Activated naive CD8-positive, alpha-beta T cell treated with anti-CD3 and anti-CD28 coated beads, Interleukin-2, amount 50 U/mL, for 24 hours (primary cell): ENCODE results near the gene CCM2.

Experiments
- ATAC-seq: fragments of 150-1000 bp; cut with Tn5 transposase; one replicate; pipeline ENCODE4 v1.10.0; 2021
- DNase-seq: peaks from one replicate; pipeline ENCODE4 v3.0.0; 2021
- H3K27ac Mint-ChIP-seq: one replicate; pipeline ENCODE4 v1.8.0; 2021; ENCODE audit warnings: mild to moderate bottlenecking, mixed read lengths
- H3K27me3 Mint-ChIP-seq: one replicate; pipeline ENCODE4 v1.8.0; 2021; ENCODE audit warnings: mixed read lengths
- H3K36me3 Mint-ChIP-seq: one replicate; pipeline ENCODE4 v1.8.0; 2021; ENCODE audit warnings: low read depth, mixed read lengths
- H3K4me1 Mint-ChIP-seq: one replicate; pipeline ENCODE4 v1.8.0; 2021; ENCODE audit warnings: mixed read lengths
- H3K4me3 Mint-ChIP-seq: one replicate; pipeline ENCODE4 v1.8.0; 2021; ENCODE audit warnings: mild to moderate bottlenecking, moderate library complexity, mixed read lengths
- H3K9me3 Mint-ChIP-seq: one replicate; pipeline ENCODE4 v1.8.0; 2021; ENCODE audit warnings: mixed read lengths

CCM2 gene

DNA sequence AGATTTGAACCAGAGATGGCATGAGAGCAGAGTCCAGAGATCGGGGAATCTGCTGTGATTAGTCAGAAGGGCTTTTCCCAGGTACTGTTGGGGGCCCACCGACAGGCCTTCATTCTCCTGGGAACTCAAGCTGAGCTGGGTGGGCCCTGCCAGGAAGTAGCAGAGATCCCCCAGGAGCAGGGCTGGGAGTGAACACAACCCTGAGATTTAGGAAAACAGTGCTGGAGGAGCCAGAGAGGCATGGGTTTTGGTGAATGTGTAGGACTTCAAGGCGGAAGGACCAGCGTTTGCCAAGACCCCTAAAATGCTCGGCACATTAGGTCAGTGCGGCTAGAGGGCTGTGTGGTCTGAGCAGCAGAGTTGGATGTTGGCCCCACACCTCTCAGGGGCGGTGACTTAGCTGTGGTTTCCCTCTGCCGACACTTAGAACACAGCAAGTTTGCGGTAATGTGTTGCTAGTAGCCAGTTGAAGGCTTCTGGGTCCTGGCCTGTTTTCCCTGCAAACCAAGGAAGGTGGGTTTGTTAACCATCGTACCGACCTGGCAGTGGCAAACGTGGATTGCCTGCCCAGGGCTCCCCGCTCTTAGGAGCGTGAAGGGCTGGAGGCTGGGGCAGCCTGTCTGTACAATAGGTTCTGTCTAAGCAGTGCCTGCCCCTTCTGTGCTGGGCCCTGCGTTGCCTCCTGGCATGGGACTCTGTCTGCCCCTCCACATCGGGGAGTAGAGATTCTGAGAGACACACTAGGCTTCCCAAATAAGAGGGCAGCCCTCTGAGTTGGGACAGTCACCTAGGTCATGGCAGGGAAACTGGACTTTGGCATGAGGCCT is 74.7 kb downstream of the CCM2 start:
- H3K27ac Mint-ChIP-seq = no peak overlapping the region
- H3K4me3 Mint-ChIP-seq = no peak overlapping the region

DNA sequence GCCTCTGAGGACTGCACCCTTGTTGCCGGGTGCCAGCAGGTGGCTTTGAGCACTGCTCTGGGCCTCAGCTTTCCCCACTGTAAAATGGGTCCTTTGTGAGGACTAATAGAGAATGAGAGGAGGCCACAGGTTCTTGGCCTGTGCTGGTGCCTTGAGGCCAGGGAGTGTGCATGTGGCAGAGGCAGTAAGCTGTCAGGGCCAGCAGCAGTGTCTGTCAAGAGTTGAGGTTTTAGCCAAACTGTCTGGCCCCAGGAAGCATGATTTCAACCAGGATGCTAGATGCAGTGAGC is 75.3 kb downstream of the CCM2 start:
- no peak overlapping the region for H3K4me3 Mint-ChIP-seq
- no peak overlapping the region for H3K27ac Mint-ChIP-seq
- H3K27me3 Mint-ChIP-seq = no peaks in the 10 kb centered on the region
- ATAC-seq (no peak), DNase-seq (no peak)
- peaks cover 4% of the 10 kb centered on the region for H3K4me1 Mint-ChIP-seq
- H3K36me3 Mint-ChIP-seq = peaks cover 14% of the 10 kb centered on the region
- H3K9me3 Mint-ChIP-seq = no peaks in the 10 kb centered on the region

More for the DNA sequence above, 74.7 kb downstream of the CCM2 start:
- no peak for DNase-seq
- H3K4me1 Mint-ChIP-seq = peaks cover 4% of the 10 kb centered on the region
- H3K9me3 Mint-ChIP-seq = no peaks in the 10 kb centered on the region
- ATAC-seq = no peak
- peaks cover 14% of the 10 kb centered on the region for H3K36me3 Mint-ChIP-seq
- no peaks in the 10 kb centered on the region for H3K27me3 Mint-ChIP-seq

DNA sequence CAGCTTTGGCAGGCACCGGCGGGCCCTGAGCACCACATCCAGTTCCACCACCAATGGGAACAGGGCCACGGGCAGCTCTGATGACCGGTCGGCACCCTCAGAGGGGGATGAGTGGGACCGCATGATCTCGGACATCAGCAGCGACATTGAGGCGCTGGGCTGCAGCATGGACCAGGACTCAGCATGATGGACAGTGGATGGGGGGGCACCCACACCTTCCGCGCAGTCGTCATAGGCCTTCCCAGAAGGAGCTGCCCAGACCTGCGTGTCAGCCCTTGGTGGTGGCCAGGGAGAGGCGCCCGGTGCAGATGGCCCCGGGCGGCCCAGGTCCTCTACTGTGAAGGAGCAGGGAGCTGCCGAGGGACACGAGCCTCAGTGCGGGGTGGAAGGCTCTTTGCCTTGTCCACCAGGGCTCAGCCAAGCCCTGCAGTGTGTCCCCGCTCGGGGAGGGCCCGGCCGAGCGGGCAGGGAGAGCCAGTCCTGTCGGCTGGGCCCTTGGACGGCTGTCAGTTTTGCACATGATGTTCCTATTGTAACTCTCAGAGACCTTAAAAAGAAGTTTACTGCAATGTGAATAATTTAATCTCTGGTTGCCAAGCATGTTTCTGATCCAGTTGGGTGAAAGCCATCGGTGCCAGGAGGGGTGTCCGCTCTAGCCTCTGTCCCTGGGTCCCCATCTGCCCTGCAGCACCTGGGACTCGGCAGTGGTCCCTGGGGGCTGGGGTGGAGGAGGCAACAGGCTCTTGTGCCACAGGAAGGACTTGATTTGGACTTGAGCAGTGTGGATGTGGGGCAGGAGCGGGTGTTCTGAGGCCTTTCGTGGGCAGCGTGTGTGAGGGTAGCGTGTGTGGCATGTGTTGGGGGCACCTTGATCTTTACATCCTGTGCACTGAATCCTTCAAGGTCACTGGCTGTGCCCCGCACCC is 76.1 kb downstream of the CCM2 start:
- peaks cover 14% of the 10 kb centered on the region for H3K36me3 Mint-ChIP-seq
- H3K4me1 Mint-ChIP-seq = peaks cover 4% of the 10 kb centered on the region
- peak overlapping the region; percentile 59 for H3K27ac Mint-ChIP-seq
- no peak overlapping the region for H3K4me3 Mint-ChIP-seq
- no peaks in the 10 kb centered on the region for H3K27me3 Mint-ChIP-seq
- DNase-seq (no peak), ATAC-seq (no peak)
- no peaks in the 10 kb centered on the region for H3K9me3 Mint-ChIP-seq

DNA sequence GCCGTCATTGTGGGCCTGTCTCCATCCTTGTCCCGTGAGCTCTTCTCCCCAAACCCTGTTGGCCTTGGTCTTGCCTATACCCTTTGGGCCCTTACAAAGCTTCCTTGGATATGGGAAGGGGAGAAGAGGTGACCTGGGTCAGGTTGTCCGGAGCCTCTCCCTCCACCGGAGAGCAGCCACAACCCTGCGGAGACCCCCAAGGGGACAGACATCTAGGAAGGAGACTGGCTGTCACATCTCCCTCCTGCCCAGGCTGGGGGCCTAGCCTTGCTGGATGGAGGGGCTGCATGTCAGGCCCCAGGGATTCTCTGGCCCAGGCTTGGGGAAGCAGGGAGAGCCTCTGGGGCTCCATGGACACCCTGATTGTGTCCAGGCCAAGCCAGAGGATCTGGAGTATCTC is 76.9 kb downstream of the CCM2 start:
- Mint-ChIP-seq H3K4me3 (no peak overlapping the region), H3K27ac (no peak overlapping the region), H3K27me3 (no peaks in the 10 kb centered on the region), H3K9me3 (no peaks in the 10 kb centered on the region), H3K4me1 (peaks cover 4% of the 10 kb centered on the region), H3K36me3 (peaks cover 14% of the 10 kb centered on the region)
- DNase-seq (no peak), ATAC-seq (no peak)

DNA sequence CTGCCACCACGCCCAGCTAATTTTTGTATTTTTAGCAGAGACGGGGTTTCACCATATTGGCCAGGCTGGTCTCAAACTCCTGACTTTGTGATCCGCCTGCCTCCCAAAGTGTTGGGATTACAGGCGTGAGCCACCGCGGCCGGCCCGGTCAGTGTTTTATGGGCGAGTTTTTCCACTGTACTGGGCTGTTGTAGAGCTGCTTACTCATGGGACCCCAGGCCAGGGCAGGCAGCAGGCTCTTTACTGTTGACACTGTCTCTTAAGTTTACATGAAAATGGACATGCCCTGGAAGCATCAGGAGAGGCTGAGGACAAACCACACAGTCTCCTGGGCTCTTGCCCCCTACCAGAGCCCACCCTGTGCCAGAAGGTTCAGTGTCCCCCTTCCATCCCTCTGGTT is 77.6 kb downstream of the CCM2 start:
- no peaks in the 10 kb centered on the region for H3K27me3 Mint-ChIP-seq
- peaks cover 14% of the 10 kb centered on the region for H3K36me3 Mint-ChIP-seq
- peaks cover 4% of the 10 kb centered on the region for H3K4me1 Mint-ChIP-seq
- no peak overlapping the region for H3K27ac Mint-ChIP-seq
- no peak overlapping the region for H3K4me3 Mint-ChIP-seq
- DNase-seq = no peak
- H3K9me3 Mint-ChIP-seq = no peaks in the 10 kb centered on the region
- no peak for ATAC-seq

DNA sequence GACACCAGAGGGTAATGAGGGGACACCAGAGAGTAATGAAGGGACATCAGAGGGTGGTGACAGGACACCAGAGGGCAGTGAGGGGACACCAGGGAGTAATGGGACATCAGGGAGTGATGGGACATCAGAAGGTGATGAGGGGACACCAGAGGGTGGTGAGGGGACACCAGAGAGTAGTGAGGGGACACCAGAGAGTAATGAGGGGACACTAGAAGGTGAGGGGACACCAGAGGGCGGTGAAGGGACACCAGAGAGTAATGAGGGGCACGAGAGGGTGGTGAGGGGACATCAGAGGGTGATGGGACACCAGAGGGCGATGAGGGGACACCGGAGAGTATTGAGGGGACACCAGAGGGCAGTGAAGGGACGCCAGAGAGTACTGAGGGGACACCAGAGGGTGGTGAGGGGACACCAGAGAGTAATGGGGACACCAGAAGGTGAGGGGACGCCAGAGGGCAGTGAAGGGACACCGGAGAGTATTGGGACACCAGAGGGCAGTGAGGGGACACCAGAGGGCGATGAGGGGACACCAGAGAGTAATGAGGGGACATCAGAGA is 78.2 kb downstream of the CCM2 start:
- Mint-ChIP-seq H3K36me3 (peaks cover 9% of the 10 kb centered on the region), H3K4me3 (no peak overlapping the region), H3K27me3 (no peaks in the 10 kb centered on the region), H3K27ac (peak overlapping the region; percentile 65), H3K9me3 (no peaks in the 10 kb centered on the region), H3K4me1 (no peaks in the 10 kb centered on the region)
- ATAC-seq (no peak), DNase-seq (no peak)

DNA sequence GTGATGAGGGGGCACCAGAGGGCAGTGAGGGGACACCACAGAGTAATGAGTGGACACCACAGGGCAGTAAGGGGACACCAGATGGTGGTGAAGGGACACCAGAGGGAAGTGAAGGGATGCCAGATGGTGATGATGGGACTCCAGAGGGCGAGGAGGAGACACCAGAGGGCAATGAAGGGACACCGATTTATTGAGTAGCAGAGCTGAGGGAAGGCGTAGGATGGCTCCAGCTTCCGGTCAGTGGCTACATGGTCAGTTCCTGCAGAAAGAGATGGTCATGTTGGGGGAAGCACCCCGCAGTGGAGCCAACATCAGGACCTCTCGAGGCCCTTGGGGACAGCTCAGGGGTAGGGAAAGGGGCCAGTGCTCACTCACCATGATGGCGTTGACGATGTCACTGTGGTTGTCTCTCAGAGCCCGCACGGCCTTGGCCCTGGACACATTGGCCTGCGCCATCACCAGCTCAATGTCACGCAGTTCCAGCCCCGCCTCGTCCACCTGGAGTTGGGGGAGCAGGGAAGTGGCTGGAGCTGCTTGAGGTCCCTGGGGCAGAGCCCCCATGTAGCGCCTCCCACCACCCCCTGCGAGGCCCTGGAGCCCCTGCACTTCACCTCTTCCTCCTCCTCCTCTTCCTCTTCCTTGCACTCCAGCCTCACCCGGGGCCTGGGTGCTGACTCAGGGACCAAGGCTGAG is 80.4 kb downstream of the CCM2 start:
- Mint-ChIP-seq H3K9me3 (no peaks in the 10 kb centered on the region), H3K27me3 (no peaks in the 10 kb centered on the region), H3K4me3 (no peak overlapping the region), H3K27ac (no peak overlapping the region), H3K36me3 (peaks cover 5% of the 10 kb centered on the region), H3K4me1 (no peaks in the 10 kb centered on the region)
- DNase-seq (no peak), ATAC-seq (peak; percentile 30)

DNA sequence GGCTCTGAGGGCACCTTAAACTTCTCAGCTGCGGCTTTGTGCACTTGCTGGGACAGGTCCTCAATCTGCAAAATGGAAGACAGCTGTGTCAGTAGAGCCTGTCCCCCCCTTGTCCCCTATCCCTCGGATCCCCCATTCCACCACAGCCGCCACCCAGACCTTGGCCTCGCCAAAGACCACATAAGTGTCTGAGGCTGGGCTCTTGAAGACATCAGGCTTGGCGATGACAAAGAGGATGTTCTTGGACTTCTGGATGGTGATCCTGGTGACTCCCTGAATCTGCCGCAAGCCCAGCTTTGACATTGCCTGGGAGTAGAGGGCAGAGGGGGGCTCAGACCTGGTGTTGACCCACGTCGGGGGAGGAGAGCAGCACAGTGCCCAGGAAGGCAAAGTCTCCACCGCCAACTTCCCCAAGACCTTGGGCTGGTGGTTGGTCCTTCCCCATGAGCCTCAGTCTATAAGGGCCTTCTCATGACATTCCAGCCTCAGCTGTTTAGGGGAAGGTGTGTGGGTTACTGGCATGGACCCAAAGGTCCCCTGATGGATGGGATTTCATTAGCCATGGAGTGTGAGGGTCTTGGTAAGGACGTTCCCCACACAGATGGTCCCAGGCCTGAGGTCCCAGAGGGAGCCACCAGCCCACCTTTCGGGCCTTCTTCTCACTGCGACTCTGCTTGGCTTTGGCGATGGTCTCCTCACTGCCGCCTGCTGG is 81.1 kb downstream of the CCM2 start:
- H3K4me1 Mint-ChIP-seq = no peaks in the 10 kb centered on the region
- H3K27ac Mint-ChIP-seq = no peak overlapping the region
- ATAC-seq = no peak
- no peaks in the 10 kb centered on the region for H3K27me3 Mint-ChIP-seq
- H3K36me3 Mint-ChIP-seq = peaks cover 2% of the 10 kb centered on the region
- DNase-seq = no peak
- H3K9me3 Mint-ChIP-seq = no peaks in the 10 kb centered on the region
- H3K4me3 Mint-ChIP-seq = no peak overlapping the region

DNA sequence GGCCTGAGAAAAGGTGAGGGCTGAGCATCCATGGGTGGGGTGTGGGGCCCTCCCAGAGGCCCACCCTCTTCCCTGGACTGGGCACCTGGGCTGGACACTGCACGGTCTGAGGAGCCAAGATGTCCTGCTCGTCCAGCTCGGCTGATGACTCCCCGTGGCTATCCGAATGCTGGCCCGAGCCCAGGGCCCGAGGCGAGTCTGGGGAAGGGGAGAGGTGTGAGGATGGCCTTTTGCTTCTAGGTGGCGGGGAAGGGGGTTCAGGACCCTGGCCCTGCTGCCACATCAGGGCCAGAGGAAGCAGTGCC is 81.6 kb downstream of the CCM2 start:
- H3K27ac Mint-ChIP-seq = no peak overlapping the region
- H3K4me3 Mint-ChIP-seq = no peak overlapping the region
- H3K9me3 Mint-ChIP-seq = no peaks in the 10 kb centered on the region
- DNase-seq (no peak), ATAC-seq (no peak)
- no peaks in the 10 kb centered on the region for H3K27me3 Mint-ChIP-seq
- peaks cover 2% of the 10 kb centered on the region for H3K36me3 Mint-ChIP-seq
- H3K4me1 Mint-ChIP-seq = no peaks in the 10 kb centered on the region

DNA sequence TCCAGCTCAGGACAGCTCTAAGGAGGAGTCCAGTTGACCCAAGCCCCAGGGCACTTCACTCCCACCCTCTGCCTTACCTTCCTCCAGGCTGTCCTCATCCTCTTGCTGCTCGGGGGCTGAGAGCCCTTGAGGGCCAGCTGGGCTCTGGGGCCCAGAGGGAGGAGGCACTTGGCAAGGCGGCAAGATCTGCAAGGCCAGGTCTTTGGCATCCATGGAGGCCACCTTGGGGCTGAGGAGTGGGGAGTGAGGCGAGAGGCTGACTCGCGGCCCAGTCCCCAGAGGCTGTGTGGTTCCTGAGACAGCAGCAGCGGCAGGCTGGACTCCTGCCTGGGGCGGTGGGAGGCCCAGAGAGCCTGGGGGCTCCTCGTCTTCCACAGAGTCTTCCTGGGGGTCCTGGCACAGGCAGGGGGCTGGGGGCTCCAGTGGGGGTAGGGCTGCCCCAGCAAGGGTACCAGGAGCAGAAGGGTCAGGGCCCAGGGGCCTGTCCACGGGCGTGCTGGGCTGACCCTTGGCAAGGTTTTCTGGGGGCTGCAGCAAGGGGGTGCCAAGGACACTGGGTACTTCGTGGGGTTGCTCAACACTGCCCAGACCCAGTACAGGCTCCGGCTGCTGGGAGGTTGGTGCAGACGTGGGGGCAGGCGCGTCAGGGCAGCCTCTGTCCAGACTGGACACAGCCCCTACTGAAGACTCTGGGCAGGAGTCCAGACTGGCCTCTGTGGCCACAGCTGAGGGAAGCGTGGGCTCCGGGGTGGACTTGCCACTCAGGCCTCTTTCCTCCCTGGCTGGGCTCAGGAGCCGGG is 82.2 kb downstream of the CCM2 start:
- no peaks in the 10 kb centered on the region for H3K27me3 Mint-ChIP-seq
- H3K4me1 Mint-ChIP-seq = no peaks in the 10 kb centered on the region
- ATAC-seq (no peak), DNase-seq (no peak)
- H3K9me3 Mint-ChIP-seq = no peaks in the 10 kb centered on the region
- H3K4me3 Mint-ChIP-seq = no peak overlapping the region
- H3K36me3 Mint-ChIP-seq = no peaks in the 10 kb centered on the region
- no peak overlapping the region for H3K27ac Mint-ChIP-seq

DNA sequence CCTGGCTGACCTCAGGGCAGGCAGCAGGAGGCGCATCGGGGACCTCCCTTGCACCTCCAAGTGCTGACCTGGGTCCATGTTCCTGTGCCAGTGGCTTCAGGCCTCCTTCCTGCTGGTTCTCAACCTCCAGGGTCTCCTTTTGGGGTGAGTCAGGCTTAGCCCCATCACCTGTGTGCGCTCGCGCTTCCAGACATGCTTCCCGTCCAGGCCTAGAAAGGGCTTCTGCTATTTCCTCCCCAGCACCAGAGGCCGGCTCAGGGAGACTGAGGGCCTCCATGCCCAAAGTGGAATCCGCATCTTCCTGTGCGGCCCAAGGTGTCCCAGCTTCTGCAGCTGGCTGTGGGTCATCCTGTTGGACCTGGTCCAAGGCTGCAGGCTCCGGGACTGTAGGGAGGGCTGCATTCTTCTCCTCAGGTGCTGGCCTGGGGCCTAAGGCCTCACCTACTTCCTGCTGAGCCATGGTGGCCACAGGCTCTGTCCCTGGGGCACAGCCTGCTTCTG is 82.9 kb downstream of the CCM2 start:
- DNase-seq = no peak
- H3K4me1 Mint-ChIP-seq = no peaks in the 10 kb centered on the region
- no peak overlapping the region for H3K27ac Mint-ChIP-seq

DNA sequence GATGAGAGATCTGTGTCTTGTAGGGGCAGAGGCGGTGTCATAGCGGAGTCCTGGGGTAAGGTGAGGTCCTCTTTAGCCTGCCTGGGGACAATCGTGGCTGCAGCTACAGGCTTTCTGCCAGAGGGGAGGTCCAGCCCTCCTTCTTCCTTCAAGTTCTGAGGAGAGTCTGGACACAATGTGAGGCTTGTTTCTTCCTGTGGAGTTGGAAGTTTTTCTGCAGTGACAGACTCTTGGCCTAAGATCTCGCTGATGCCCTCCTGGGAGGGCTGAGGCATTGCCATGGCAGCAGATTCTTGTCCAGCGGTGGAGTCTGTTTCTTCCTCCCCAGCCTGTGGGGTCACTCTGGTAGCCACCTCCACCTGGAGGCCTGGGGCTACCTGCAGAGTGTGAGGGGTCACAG is 84.3 kb downstream of the CCM2 start:
- H3K4me1 Mint-ChIP-seq = peaks cover 2% of the 10 kb centered on the region
- H3K4me3 Mint-ChIP-seq = no peak overlapping the region
- H3K36me3 Mint-ChIP-seq = no peaks in the 10 kb centered on the region
- no peak for ATAC-seq
- H3K9me3 Mint-ChIP-seq = no peaks in the 10 kb centered on the region
- peaks cover under 1% of the 10 kb centered on the region for H3K27me3 Mint-ChIP-seq
- no peak for DNase-seq
- no peak overlapping the region for H3K27ac Mint-ChIP-seq

More for the DNA sequence above, 82.9 kb downstream of the CCM2 start:
- Mint-ChIP-seq H3K4me3 (no peak overlapping the region), H3K27me3 (no peaks in the 10 kb centered on the region), H3K36me3 (no peaks in the 10 kb centered on the region), H3K9me3 (no peaks in the 10 kb centered on the region)
- no peak for ATAC-seq

DNA sequence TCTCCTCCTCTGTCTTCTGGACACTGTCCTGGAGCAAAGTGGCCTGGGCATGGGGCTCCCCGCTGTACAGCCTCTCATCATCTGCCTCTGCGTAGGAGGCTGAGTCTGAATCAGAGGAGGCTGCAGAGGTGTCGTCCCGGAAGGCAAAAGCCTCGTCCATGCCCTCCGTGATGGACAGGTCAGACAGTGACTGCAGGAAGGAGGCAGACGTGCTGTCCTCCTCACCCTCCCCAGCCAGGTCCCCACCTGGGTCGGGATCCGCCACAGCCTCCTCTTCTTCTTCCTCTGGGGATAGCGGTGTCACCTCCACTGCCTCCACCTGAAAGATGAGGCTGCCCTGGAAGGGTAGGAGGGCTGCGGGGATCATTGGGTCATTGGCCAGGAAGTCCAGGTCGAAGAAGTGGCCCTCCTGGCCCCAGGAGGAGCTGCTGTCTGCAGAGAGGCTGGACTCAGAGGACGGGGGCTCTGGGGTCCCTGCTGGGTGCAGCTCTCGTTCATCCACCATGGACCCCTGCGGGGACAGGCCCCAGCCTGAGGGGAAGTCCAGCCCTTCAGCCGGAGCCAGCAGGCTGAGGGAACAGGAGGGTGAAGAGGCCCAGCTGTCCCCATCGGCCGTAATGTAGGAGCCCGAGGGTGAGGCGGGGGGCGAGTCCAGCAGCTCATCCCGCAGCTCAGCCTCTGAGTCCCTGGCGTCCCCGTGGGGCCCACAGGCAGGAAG is 85.1 kb downstream of the CCM2 start:
- peaks cover 5% of the 10 kb centered on the region for H3K4me1 Mint-ChIP-seq
- ATAC-seq (no peak), DNase-seq (no peak)
- H3K36me3 Mint-ChIP-seq = no peaks in the 10 kb centered on the region
- H3K27ac Mint-ChIP-seq = no peak overlapping the region
- H3K27me3 Mint-ChIP-seq = peaks cover 3% of the 10 kb centered on the region
- H3K9me3 Mint-ChIP-seq = no peaks in the 10 kb centered on the region
- no peak overlapping the region for H3K4me3 Mint-ChIP-seq
